Islet of Langerhans (tissue), 1 donor: ENCODE measurements around the gene GRK4.
"Not testable (repeated sequence)": the region's sequence is repeated elsewhere in the genome, so short reads cannot be mapped to it uniquely, and the experiment has no call there.

Source experiments
- FAIRE-seq: peaks from one replicate; lab custom pipeline; 2011; peaks lifted over from hg19 to GRCh38; lab: Jason Lieb, UNC

The GRK4 gene

GRCh38 chr4:2930758-2931511 is 32.4 kb upstream of the GRK4 start:
- no peak for FAIRE-seq

- no peak for FAIRE-seq
Observed at GRCh38 chr4:2931512-2932301, 31.7 kb upstream of the GRK4 start.

- no peak for FAIRE-seq
Observed at GRCh38 chr4:2932321-2932950, 30.9 kb upstream of the GRK4 start.

GRCh38 chr4:2932951-2933565 is 30.3 kb upstream of the GRK4 start:
- FAIRE-seq = no peak

- FAIRE-seq = no peak
Observed at GRCh38 chr4:2933566-2934076, 29.8 kb upstream of the GRK4 start.

- no peak for FAIRE-seq
Observed at GRCh38 chr4:2934077-2934812, 29.1 kb upstream of the GRK4 start.

- FAIRE-seq = no peak
Observed at GRCh38 chr4:2934813-2935761, 28.3 kb upstream of the GRK4 start.

GRCh38 chr4:2935762-2936743 is 27.3 kb upstream of the GRK4 start:
- FAIRE-seq = no peak

- no peak for FAIRE-seq
Observed at GRCh38 chr4:2936773-2937145, 26.6 kb upstream of the GRK4 start.

GRCh38 chr4:2937146-2937857 is 26.1 kb upstream of the GRK4 start:
- no peak for FAIRE-seq

GRCh38 chr4:2937986-2938385 is 25.4 kb upstream of the GRK4 start:
- no peak for FAIRE-seq

GRCh38 chr4:2938411-2938810 is 25.0 kb upstream of the GRK4 start:
- FAIRE-seq = not testable (repeated sequence)

GRCh38 chr4:2938906-2939305 is 24.5 kb upstream of the GRK4 start:
- no peak for FAIRE-seq

GRCh38 chr4:2939383-2940243 is 23.8 kb upstream of the GRK4 start:
- FAIRE-seq = no peak

GRCh38 chr4:2940267-2941137 is 22.9 kb upstream of the GRK4 start:
- FAIRE-seq = no peak

- FAIRE-seq = no peak
Observed at GRCh38 chr4:2941138-2942036, 22.0 kb upstream of the GRK4 start.
